Vagina (tissue), 2 donors: ENCODE measurements around the gene MGMT.

ENCODE experiments used
- CTCF ChIP-seq, 3 experiments: fragments of 450-650 bp in 2 of 3; fragments of 200-600 bp in 1 of 3; sonication (generic) in 1 of 3; IDR thresholded peaks; one replicate each; pipeline ENCODE4 v1.5.1; 2017 to 2019; ENCODE audit warnings: antibody characterized with exemption in 3 of 3, mild to moderate bottlenecking in 2 of 3, moderate library complexity in 2 of 3
- POLR2A ChIP-seq, 2 donors: fragments of 450-650 bp; IDR thresholded peaks; one replicate each; pipeline ENCODE4 v1.6.1; 2017; ENCODE audit warnings: antibody characterized with exemption in 2 of 2, mild to moderate bottlenecking in 2 of 2, moderate library complexity in 2 of 2

GRCh38 chr10:129459762-129460539 lies 7.1 kb upstream of the MGMT start:
- TF ChIP-seq CTCF (IDR thresholded peaks at IDR 0.05) (no peak), POLR2A (IDR thresholded peaks at IDR 0.05) (no peak)
